Measurements from ENCODE around the gene CACNA2D4. TPM values are rescaled to one million over a fixed set of nuclear protein-coding genes. Genes with fewer than 3 reads are reported as not detected.

The CACNA2D4 gene
- total RNA-seq, 2 experiments from 2014 or later = 5.5 to 7.2 TPM

GRCh38 chr12:1797011-1797901 is 121.2 kb downstream of the CACNA2D4 start:
- ChIA-PET POLR2A (interaction anchor here (1.2 kb wide), 1 partner anchor 144 kb away, joined by 4 read pairs; no protein-coding TSS in a partner anchor), CTCF (interaction anchor here (0.6 to 10.7 kb wide), 6 partner anchors 9 to 216 kb away, joined by 3 to 126 read pairs (median 4); no protein-coding TSS in a partner anchor)
- peak; percentile 21 for ATAC-seq
- DNase-seq = peak; percentile 76
- intact Hi-C loops (cut with DNase I, micrococcal nuclease) = loop anchor here (2.0 to 10.0 kb wide), 5 partner anchors 240 to 1015 kb away; partner anchors contain the start of gene ITFG2 (in 1 of the 2)
- Mint-ChIP-seq H3K27ac (peak overlapping the region; percentile 87), H3K27me3 (no peaks in the 10 kb centered on the region), H3K4me1 (peaks cover 2% of the 10 kb centered on the region), H3K4me3 (peak overlapping the region; percentile 83), H3K36me3 (ENCODE audit: low read depth) (no peaks in the 10 kb centered on the region), H3K9me3 (ENCODE audit: low read depth) (no peaks in the 10 kb centered on the region)

GRCh38 chr12:1796515-1797010 is 121.9 kb downstream of the CACNA2D4 start:
- H3K4me1 Mint-ChIP-seq = peaks cover 8% of the 10 kb centered on the region
- no peaks in the 10 kb centered on the region for H3K36me3 Mint-ChIP-seq (ENCODE audit: low read depth)
- no peaks in the 10 kb centered on the region for H3K9me3 Mint-ChIP-seq (ENCODE audit: low read depth)
- CTCF ChIA-PET = interaction anchor here (0.6 to 10.7 kb wide), 9 partner anchors 10 to 217 kb away, joined by 3 to 126 read pairs (median 3); no protein-coding TSS in a partner anchor
- ATAC-seq (peak; percentile 27), DNase-seq (peak; percentile 67)
- intact Hi-C loops (cut with DNase I, micrococcal nuclease) = loop anchor here (1.0 to 10.0 kb wide), 12 partner anchors 8 to 1016 kb away; partner anchors contain the start of genes DCP1B (in 1 of the 2) and ITFG2 (in 1 of the 2)
- POLR2A ChIA-PET = no interaction called here
- no peaks in the 10 kb centered on the region for H3K27me3 Mint-ChIP-seq
- H3K4me3 Mint-ChIP-seq = peak overlapping the region; percentile 83
- peak overlapping the region; percentile 87 for H3K27ac Mint-ChIP-seq

- Mint-ChIP-seq H3K27ac (peak overlapping the region; percentile 86), H3K4me1 (peaks cover 15% of the 10 kb centered on the region), H3K9me3 (ENCODE audit: low read depth) (no peaks in the 10 kb centered on the region), H3K4me3 (peak overlapping the region; percentile 83), H3K36me3 (ENCODE audit: low read depth) (no peaks in the 10 kb centered on the region), H3K27me3 (no peaks in the 10 kb centered on the region)
- intact Hi-C loops (cut with DNase I, micrococcal nuclease) = loop anchor here (1.0 to 10.0 kb wide), 12 partner anchors 8 to 1016 kb away; partner anchors contain the start of genes DCP1B (in 1 of the 2) and ITFG2 (in 1 of the 2)
- DNase-seq (peak; percentile 97), ATAC-seq (peak; percentile 97)
- ChIA-PET POLR2A (interaction anchor here (1.2 kb wide), 1 partner anchor 144 kb away, joined by 6 read pairs; no protein-coding TSS in a partner anchor), CTCF (interaction anchor here (0.6 to 10.7 kb wide), 16 partner anchors 9 to 787 kb away, joined by 3 to 126 read pairs (median 3); no protein-coding TSS in a partner anchor)
Observed at GRCh38 chr12:1795785-1796514, 122.5 kb downstream of the CACNA2D4 start.

- Mint-ChIP-seq H3K4me1 (peaks cover 20% of the 10 kb centered on the region), H3K9me3 (ENCODE audit: low read depth) (no peaks in the 10 kb centered on the region), H3K36me3 (ENCODE audit: low read depth) (no peaks in the 10 kb centered on the region), H3K27ac (peak overlapping the region; percentile 40), H3K27me3 (no peaks in the 10 kb centered on the region), H3K4me3 (peak overlapping the region; percentile 42)
- DNase-seq = no peak
- intact Hi-C loops (cut with DNase I, micrococcal nuclease) = loop anchor here (5.0 to 10.0 kb wide), 4 partner anchors 499 to 1017 kb away; partner anchors contain the start of gene ITFG2 (in 1 of the 2)
- POLR2A ChIA-PET = interaction anchor here (1.2 kb wide), 1 partner anchor 145 kb away, joined by 6 read pairs; no protein-coding TSS in a partner anchor
- CTCF ChIA-PET = interaction anchor here (0.6 to 10.7 kb wide), 13 partner anchors 44 to 788 kb away, joined by 3 to 126 read pairs (median 3); no protein-coding TSS in a partner anchor
- no peak for ATAC-seq
Observed at GRCh38 chr12:1795221-1795784, 123.1 kb downstream of the CACNA2D4 start.

- DNase-seq (no peak), ATAC-seq (no peak)
- intact Hi-C loops (cut with DNase I, micrococcal nuclease) = loop anchor here (5.0 to 10.0 kb wide), 4 partner anchors 500 to 1018 kb away; partner anchors contain the start of gene ITFG2 (in 1 of the 2)
- CTCF ChIA-PET = interaction anchor here (0.8 to 10.7 kb wide), 7 partner anchors 43 to 240 kb away, joined by 3 to 126 read pairs (median 3); no protein-coding TSS in a partner anchor
- no peaks in the 10 kb centered on the region for H3K9me3 Mint-ChIP-seq (ENCODE audit: low read depth)
- H3K36me3 Mint-ChIP-seq (ENCODE audit: low read depth) = no peaks in the 10 kb centered on the region
- H3K4me1 Mint-ChIP-seq = peaks cover 19% of the 10 kb centered on the region
- H3K4me3 Mint-ChIP-seq = no peak overlapping the region
- no peak overlapping the region for H3K27ac Mint-ChIP-seq
- H3K27me3 Mint-ChIP-seq = no peaks in the 10 kb centered on the region
- POLR2A ChIA-PET = interaction anchor here (1.2 kb wide), 1 partner anchor 145 kb away, joined by 6 read pairs; no protein-coding TSS in a partner anchor
Observed at GRCh38 chr12:1794440-1795090, 123.9 kb downstream of the CACNA2D4 start.

- ATAC-seq (no peak), DNase-seq (no peak)
- ChIA-PET CTCF (interaction anchor here (0.8 to 10.7 kb wide), 6 partner anchors 135 to 160 kb away, joined by 3 to 246 read pairs (median 58); no protein-coding TSS in a partner anchor), POLR2A (no interaction called here)
- H3K4me3 Mint-ChIP-seq = no peak overlapping the region
- no peaks in the 10 kb centered on the region for H3K36me3 Mint-ChIP-seq (ENCODE audit: low read depth)
- no peaks in the 10 kb centered on the region for H3K9me3 Mint-ChIP-seq (ENCODE audit: low read depth)
- H3K27ac Mint-ChIP-seq = no peak overlapping the region
- intact Hi-C loops (cut with DNase I, micrococcal nuclease) = loop anchor here in 1 of 2 experiments (10.0 kb wide), 1 partner anchor 501 kb away; no protein-coding TSS in a partner anchor
- peaks cover 18% of the 10 kb centered on the region for H3K4me1 Mint-ChIP-seq
- H3K27me3 Mint-ChIP-seq = no peaks in the 10 kb centered on the region
Observed at GRCh38 chr12:1793426-1794210, 124.8 kb downstream of the CACNA2D4 start.

- Mint-ChIP-seq H3K4me3 (no peak overlapping the region), H3K27ac (peak overlapping the region; percentile 73)
- intact Hi-C loops (cut with DNase I, micrococcal nuclease) = loop anchor here in 1 of 2 experiments (10.0 kb wide), 1 partner anchor 502 kb away; no protein-coding TSS in a partner anchor
Observed at GRCh38 chr12:1792406-1792805, 126.0 kb downstream of the CACNA2D4 start.

GRCh38 chr12:1791104-1791841 is 127.2 kb downstream of the CACNA2D4 start:
- no peaks in the 10 kb centered on the region for H3K27me3 Mint-ChIP-seq
- H3K4me3 Mint-ChIP-seq = no peak overlapping the region
- H3K4me1 Mint-ChIP-seq = peaks cover 18% of the 10 kb centered on the region
- no peaks in the 10 kb centered on the region for H3K36me3 Mint-ChIP-seq (ENCODE audit: low read depth)
- H3K27ac Mint-ChIP-seq = peak overlapping the region; percentile 73
- ATAC-seq (peak; percentile 45), DNase-seq (peak; percentile 82)
- CTCF ChIA-PET = interaction anchor here (0.6 to 10.7 kb wide), 47 partner anchors 9 to 856 kb away, joined by 3 to 246 read pairs (median 4); partner anchors contain the start of gene ADIPOR2
- POLR2A ChIA-PET = interaction anchor here (0.8 to 1.3 kb wide), 3 partner anchors 37 to 138 kb away, joined by 3 to 4 read pairs (median 4); no protein-coding TSS in a partner anchor
- H3K9me3 Mint-ChIP-seq (ENCODE audit: low read depth) = no peaks in the 10 kb centered on the region
- intact Hi-C loops (cut with DNase I, micrococcal nuclease) = loop anchor here (1.0 to 10.0 kb wide), 5 partner anchors 101 to 504 kb away; no protein-coding TSS in a partner anchor

More at GRCh38 chr12:1792406-1792805, 126.0 kb downstream of the CACNA2D4 start:
- Mint-ChIP-seq H3K9me3 (ENCODE audit: low read depth) (no peaks in the 10 kb centered on the region), H3K27me3 (no peaks in the 10 kb centered on the region), H3K4me1 (peaks cover 18% of the 10 kb centered on the region), H3K36me3 (ENCODE audit: low read depth) (no peaks in the 10 kb centered on the region)
- ATAC-seq (no peak), DNase-seq (no peak)
- CTCF ChIA-PET = interaction anchor here (0.7 to 10.7 kb wide), 9 partner anchors 12 to 242 kb away, joined by 3 to 246 read pairs (median 6); no protein-coding TSS in a partner anchor
- POLR2A ChIA-PET = no interaction called here
